22Rv1 (cell line): ENCODE results near the gene PCSK5.

Experiments
- CTCF ChIP-seq: fragments of 450-650 bp; IDR thresholded peaks from 2 replicates; pipeline ENCODE4 v1.5.1; 2017; ENCODE audit warnings: mild to moderate bottlenecking
- ZFX ChIP-seq: fragments of 450-650 bp; IDR thresholded peaks from 2 replicates; pipeline ENCODE4 v1.6.1; 2017; ENCODE audit warnings: antibody characterized with exemption, borderline replicate concordance

- TF ChIP-seq CTCF (no peak), ZFX (no peak)
Measured at GRCh38 chr9:76249309-76249708, 358.8 kb downstream of the PCSK5 start.
